ENCODE measurements around the gene C11orf71. TPM values are rescaled to one million over a fixed set of nuclear protein-coding genes. Genes with fewer than 3 reads are reported as not detected.
A peak's percentile ranks its signal among the peaks of the same experiment; 100 is the strongest.

C11orf71 gene, protein sequence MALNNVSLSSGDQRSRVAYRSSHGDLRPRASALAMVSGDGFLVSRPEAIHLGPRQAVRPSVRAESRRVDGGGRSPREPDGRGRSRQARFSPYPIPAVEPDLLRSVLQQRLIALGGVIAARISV
- total RNA-seq (2014; rRNA removed; shearing (Covaris generic); ENCODE audit: low replicate concordance) = 2.0 and 7.2 TPM in 2 replicates

DNA sequence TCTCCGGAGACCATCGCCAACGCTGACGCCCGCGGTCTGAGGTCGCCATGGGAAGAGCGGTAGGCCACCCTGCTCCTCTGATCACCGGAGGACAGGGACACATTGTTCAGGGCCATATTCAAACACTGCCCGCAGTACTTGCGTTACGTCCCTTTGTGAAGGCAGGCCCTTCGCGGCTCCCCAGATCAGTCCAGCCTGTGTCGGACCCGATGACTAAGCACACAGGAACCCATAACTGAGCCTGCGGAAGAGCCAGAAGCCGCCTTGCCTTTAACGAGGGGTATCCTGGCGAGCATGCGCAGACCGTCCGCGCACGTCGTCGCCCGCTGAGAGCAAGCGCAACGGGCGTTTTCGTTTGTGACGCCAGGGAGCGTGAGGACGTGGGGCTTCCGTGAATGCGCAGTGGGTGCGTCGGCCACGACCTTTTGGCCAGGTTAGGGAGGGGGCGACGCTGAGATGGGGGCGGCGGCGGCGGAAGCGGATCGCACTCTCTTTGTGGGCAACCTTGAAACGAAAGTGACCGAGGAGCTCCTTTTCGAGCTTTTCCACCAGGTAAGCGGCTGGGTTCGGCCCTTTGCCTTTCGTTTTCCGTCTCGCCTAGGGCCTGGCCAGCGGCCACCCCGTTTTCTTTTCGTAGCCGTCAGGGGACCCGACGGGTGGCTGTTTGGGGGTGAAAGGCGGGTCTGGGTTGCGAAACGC is at the start of gene C11orf71, which contains the start of gene RBM7:
Gene C11orf71, minus strand, starts transcription at position 296 of the 699 bp plus-strand sequence. Its CDS starts 180 bp downstream, at position 116.
Gene RBM7, plus strand, starts transcription at position 451 of the 699 bp plus-strand sequence. Its CDS starts 6 bp downstream, at position 457.
- H3K4me3 ChIP-seq = peak within 1 kb of the TSS; percentile 84
- H3K27me3 ChIP-seq = no peaks in the 10 kb centered on the region
- DNase-seq = peak; percentile 98
- H3K36me3 ChIP-seq = peaks cover 31% of the 10 kb centered on the region
- H3K9me3 ChIP-seq = peaks cover 8% of the 10 kb centered on the region

DNA sequence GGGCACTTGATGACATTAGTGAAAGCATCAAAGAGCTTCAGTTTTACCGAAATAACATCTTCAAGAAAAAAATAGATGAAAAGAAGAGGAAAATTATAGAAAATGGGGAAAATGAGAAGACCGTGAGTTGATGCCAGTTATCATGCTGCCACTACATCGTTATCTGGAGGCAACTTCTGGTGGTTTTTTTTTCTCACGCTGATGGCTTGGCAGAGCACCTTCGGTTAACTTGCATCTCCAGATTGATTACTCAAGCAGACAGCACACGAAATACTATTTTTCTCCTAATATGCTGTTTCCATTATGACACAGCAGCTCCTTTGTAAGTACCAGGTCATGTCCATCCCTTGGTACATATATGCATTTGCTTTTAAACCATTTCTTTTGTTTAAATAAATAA is 49.5 kb upstream of the C11orf71 start:
- no peak for DNase-seq
- no peaks in the 10 kb centered on the region for H3K27me3 ChIP-seq
- H3K4me3 ChIP-seq = no peak overlapping the region
- no peaks in the 10 kb centered on the region for H3K9me3 ChIP-seq
- peaks cover 71% of the 10 kb centered on the region for H3K36me3 ChIP-seq

DNA sequence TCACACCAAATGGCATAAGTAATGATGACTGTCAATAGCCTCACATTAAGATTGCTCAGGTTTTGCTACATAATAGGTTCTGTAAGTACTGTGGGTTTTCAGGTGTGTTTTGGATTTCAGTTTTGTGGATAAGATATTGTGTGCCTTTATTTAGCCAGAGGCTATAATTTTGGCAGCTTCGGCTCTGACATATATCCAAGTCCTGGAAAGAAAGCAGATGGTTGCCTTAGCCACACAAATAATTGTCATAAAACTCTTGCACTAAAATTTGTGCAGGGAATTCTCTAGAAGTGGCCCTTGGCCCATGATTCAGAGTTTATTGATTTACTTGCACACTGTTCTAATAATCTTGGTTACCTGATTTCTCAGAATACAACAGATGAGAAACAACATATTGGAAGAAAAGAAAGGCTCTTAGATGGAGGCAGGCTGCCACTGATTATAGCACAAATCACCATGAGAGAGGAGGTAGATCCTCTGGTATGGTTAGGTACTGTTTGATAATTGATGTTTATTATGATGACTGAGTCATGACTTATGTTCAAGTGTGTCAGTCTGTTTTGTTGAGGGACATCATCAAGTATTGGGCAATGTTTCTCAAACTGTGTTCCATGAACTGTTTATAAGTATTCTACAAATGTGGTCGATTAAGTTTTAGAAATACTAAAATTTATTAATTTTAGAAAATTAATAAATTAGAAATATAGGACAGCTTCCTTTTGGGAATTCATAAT is 48.6 kb upstream of the C11orf71 start:
- DNase-seq = no peak
- Histone ChIP-seq H3K4me3 (no peak overlapping the region), H3K36me3 (peaks cover 76% of the 10 kb centered on the region), H3K9me3 (no peaks in the 10 kb centered on the region), H3K27me3 (no peaks in the 10 kb centered on the region)

DNA sequence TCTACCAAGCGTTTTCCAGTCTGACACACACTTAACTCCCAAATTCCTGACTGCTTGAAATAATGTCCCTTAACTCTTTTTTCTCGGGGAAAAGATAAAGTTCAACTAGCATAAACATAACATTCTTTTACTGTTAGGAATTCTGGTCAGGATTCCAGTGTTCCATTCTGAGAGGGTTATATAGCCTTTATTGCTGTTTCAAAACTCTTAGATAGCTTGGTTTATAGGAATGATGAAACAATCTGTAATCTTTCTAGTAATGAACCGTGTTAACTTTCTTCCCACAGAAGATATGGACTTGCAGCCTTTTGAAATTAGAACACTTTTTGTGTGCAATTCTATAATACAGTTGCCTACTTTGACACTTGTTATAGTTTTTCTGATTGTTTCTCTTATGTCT is 47.6 kb upstream of the C11orf71 start:
- no peaks in the 10 kb centered on the region for H3K9me3 ChIP-seq
- H3K4me3 ChIP-seq = no peak overlapping the region
- H3K27me3 ChIP-seq = no peaks in the 10 kb centered on the region
- no peak for DNase-seq
- peaks cover 75% of the 10 kb centered on the region for H3K36me3 ChIP-seq

DNA sequence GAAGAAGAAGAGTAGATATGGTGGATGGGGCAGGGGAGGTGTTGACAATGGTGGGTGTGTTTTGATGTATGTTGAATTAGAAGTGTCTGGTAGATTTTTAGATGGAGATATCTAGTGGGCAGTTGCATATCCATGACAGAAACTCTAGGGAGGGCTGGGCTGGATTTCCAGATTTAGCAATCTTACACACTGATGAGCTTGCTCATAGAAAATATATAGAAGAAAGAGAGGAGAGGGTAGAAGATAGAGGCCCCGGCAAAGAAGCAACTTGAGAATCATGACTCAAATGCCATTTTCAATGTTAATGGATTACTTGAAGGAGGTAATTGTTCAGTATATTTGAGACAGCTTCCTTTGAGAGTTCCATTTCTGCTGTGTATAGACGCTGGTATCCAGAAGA is 47.1 kb upstream of the C11orf71 start:
- peaks cover 72% of the 10 kb centered on the region for H3K36me3 ChIP-seq
- no peaks in the 10 kb centered on the region for H3K9me3 ChIP-seq
- no peaks in the 10 kb centered on the region for H3K27me3 ChIP-seq
- H3K4me3 ChIP-seq = no peak overlapping the region
- DNase-seq = no peak

DNA sequence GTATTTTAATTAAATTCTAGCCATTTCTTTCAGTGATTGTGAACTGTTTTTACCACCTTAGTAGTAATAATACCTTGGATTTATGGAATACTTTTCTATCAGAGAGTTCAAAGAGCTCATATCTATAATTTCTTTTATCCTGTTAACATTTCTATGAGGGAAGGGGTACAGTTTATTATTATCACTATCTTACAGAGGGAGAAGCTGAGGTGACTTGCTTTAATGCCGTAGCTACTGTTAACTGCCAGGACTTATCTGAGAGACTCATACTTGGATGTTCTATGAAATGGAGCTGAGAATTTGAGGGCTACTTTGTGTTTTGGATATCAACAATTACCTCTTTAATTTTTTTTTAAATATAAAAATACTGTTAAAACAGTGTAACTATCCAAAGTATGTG is 42.2 kb upstream of the C11orf71 start:
- Histone ChIP-seq H3K9me3 (no peaks in the 10 kb centered on the region), H3K4me3 (no peak overlapping the region), H3K36me3 (peaks cover 32% of the 10 kb centered on the region), H3K27me3 (no peaks in the 10 kb centered on the region)
- no peak for DNase-seq

DNA sequence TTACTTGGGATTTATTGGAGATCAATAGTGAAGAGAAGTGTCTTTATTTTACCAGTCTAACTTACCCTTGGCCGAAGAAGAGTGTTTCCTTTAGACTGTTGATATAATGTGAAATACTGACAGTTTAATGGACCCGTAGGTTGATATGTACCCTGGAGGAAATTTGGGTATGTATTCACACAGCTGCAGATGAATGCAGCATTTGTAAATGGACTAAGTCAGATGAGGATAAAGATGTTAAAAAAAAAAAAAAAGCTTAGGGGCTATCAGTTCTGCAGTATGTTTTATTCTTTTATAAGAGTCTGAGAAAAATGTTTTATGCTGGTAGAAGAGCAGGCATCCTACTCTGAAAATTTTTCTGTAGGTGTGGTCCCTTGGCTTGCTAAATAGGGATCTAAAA is 41.6 kb upstream of the C11orf71 start:
- Histone ChIP-seq H3K27me3 (no peaks in the 10 kb centered on the region), H3K4me3 (no peak overlapping the region), H3K36me3 (peaks cover 30% of the 10 kb centered on the region), H3K9me3 (no peaks in the 10 kb centered on the region)
- no peak for DNase-seq

DNA sequence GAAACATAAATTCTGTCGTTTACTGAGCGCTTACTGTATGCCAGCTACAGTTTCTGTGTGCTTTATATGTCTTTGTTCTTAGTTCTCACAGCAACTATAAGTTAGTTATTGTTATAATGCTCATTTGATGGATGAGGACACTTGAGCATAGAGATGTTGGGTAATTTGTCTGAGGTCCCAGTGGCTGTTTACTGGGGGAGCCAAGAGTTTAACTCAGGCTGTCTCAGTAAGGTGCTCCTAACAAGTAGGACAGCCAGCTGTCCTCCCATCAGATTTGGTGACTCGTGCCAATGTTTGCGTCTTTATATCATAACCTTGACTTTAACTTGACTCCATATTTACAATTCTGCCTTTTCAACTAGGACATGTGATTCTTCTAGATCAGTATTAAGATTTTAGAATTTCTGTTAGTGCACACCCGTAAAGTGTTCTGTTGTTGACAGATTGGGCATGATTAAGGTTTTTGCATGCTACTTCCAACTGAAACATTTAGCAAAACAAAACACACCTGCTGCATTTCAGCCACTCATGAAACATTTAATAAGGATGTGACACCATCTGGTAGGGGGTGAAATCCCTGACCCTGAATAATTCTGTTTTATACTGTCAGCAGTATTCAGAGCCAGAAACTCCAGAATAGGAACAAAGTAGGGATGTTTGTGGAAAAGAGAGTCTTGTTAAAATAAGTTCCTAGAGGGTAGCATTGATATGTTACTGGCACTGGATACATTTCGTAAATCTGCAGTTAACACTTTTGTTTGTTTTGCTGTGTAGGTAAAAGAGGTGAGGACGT is 40.9 kb upstream of the C11orf71 start:
- H3K9me3 ChIP-seq = no peaks in the 10 kb centered on the region
- DNase-seq = no peak
- no peaks in the 10 kb centered on the region for H3K27me3 ChIP-seq
- peak overlapping the region; percentile 83 for H3K4me3 ChIP-seq
- peaks cover 26% of the 10 kb centered on the region for H3K36me3 ChIP-seq

DNA sequence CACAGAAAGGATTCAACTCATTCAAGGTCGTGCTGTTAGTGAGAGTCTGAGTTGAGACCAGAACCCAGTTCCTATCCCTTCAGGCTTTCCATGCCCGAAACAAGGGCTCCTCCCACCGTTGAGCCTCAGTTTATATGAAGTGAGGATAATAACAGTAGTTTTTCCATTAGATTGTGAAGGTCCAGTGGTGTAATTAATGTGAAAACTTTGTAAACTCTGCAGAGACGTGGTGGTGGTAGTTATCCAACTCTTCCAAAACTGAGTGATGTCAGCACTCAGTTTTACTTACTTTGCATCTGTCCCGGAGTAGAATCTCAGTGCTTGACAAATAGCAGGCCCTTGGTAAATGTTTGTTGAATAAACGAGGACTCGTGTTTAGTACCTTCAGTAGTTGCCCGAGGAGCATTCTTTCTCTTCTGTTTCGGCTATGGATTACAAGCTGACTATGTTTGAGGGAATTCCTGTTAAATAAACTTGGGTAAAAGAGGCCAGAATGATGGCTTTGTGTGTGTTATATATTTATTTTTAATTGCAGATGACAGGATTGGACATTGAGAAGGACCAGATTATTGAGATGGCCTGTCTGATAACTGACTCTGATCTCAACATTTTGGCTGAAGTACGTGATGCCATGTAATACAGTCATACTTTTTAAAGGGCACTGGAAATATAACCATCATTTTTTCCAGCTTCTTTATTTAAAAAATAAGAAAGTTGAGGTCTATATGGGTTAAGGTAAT is 40.0 kb upstream of the C11orf71 start:
- no peak for DNase-seq
- Histone ChIP-seq H3K27me3 (no peaks in the 10 kb centered on the region), H3K4me3 (peak overlapping the region; percentile 83), H3K36me3 (peaks cover 18% of the 10 kb centered on the region), H3K9me3 (no peaks in the 10 kb centered on the region)

DNA sequence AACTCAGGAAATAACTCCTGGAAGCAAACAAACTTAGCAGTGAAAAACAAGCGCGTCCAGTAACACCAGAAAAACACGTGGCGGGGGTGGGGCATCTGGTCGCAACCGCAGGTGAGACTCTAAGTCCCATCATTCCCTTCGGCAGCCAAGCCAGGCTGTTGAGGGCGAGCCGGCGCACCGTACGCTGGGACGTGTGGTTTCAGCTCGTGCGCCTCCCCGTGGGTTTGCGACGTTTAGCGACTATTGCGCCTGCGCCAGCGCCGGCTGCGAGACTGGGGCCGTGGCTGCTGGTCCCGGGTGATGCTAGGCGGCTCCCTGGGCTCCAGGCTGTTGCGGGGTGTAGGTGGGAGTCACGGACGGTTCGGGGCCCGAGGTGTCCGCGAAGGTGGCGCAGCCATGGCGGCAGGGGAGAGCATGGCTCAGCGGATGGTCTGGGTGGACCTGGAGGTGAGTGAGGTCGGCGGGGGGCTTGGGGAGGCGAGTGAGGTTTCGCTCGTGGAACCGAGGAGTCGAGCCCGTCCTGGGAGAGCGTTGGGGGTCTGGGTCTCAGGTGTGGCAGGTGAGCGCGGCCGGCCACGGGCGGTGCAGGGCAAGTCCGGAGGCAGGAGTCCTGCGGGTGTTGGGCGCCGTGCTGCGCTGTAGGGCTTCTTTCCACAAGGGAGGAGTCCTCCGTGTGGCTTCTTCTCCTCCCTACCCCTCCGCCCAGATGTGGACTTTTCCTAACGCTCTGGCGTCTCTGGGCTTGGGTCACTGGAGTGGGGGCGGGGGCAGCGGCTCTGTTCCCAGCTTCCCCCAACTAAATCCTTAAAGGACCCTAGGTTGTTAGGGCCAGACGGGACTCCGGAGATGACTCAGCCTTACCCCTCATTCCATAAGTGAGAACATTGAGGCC is 39.2 kb upstream of the C11orf71 start, which contains the start of gene REXO2:
Gene REXO2, plus strand, starts transcription at position 239 of the 892 bp plus-strand sequence. Its CDS starts 62 bp downstream, at position 301.
- peaks cover 13% of the 10 kb centered on the region for H3K36me3 ChIP-seq
- H3K9me3 ChIP-seq = no peaks in the 10 kb centered on the region
- DNase-seq = peak; percentile 94
- no peaks in the 10 kb centered on the region for H3K27me3 ChIP-seq
- peak within 1 kb of the TSS; percentile 83 for H3K4me3 ChIP-seq

DNA sequence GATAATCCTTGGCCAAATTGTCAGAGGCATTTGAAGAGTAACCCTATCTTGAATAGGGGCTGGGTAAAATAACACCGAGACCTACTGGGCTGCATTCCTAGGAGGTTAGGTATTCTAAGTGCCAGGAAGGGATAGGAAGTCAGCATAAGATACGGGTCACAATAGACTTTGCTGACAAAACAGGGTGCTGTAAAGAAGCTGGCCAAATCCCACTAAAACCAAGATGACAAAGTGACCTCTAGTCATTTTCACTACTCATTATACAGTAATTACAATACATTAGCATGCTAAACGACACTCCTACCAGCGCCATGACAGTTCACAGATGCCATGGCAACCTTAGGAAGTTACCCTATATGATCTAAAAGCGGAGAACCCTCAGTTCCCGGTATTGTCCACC is 38.0 kb upstream of the C11orf71 start:
- DNase-seq = no peak
- H3K4me3 ChIP-seq = no peak overlapping the region; the same call in 1 of the 2 replicates

DNA sequence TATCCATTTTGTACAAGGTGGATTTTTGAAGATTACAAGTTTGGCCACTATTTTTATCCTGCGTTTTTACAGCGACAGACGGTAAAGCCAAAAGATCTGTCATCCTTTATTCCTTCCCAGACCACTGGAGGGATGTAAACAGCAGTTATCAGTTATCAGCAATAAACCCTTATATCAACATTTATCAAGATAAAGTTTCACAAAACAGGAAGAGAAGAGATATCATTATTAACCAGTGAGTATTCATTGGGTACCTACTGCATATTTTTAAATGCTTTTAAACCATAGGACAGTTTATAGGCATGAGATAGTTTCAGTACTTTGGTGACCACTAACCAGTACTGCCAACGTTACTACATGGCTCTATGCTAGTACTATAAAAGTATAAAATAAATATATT is 33.1 kb upstream of the C11orf71 start:
- Histone ChIP-seq H3K36me3 (no peaks in the 10 kb centered on the region), H3K9me3 (no peaks in the 10 kb centered on the region), H3K4me3 (no peak overlapping the region), H3K27me3 (no peaks in the 10 kb centered on the region)
- DNase-seq = no peak

More for the DNA sequence above, 38.0 kb upstream of the C11orf71 start:
- Histone ChIP-seq H3K27me3 (no peaks in the 10 kb centered on the region), H3K36me3 (peaks cover 5% of the 10 kb centered on the region; the same call in 1 of the 2 replicates), H3K9me3 (no peaks in the 10 kb centered on the region)

DNA sequence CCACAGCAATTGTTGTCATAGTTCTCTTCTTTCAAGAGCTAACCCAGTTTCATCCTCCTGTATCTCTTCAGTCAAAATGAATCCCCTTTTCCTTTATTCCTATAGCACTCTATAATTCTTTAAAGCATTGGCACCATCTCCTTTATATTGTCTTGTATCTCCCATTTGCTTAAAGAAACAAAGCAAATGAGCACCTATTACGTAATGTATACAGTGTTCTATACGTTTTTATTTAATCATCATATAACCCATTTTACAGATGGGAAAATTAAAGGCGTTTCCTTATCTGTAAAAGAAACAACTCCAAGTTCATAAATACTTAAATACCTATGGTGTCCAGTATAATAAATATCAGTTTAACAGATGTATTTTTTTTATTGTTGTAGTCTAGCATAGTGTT is 32.6 kb upstream of the C11orf71 start:
- no peak overlapping the region for H3K4me3 ChIP-seq
- no peak for DNase-seq
- no peaks in the 10 kb centered on the region for H3K9me3 ChIP-seq
- no peaks in the 10 kb centered on the region for H3K36me3 ChIP-seq
- H3K27me3 ChIP-seq = no peaks in the 10 kb centered on the region

DNA sequence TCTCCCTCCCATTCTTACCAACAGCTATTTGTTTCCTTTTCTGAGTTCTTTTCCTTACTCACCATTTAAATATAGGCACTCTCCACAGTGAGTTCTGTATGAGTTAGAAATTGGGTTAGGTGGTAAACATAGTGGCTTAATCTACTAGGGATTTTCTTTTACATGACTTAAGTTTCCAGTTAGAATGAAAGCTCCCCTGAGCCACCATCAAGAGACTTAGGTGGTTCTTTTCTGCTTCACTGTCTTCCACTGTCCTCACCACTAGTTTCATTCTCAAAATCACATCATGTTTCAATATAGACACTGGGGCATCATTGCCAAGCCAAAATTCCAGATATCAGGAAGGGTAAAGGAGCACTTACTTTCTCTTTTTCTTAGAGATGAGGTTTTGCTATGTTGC is 30.0 kb upstream of the C11orf71 start:
- no peaks in the 10 kb centered on the region; the same call in 1 of the 2 replicates for H3K36me3 ChIP-seq
- H3K27me3 ChIP-seq = no peaks in the 10 kb centered on the region

DNA sequence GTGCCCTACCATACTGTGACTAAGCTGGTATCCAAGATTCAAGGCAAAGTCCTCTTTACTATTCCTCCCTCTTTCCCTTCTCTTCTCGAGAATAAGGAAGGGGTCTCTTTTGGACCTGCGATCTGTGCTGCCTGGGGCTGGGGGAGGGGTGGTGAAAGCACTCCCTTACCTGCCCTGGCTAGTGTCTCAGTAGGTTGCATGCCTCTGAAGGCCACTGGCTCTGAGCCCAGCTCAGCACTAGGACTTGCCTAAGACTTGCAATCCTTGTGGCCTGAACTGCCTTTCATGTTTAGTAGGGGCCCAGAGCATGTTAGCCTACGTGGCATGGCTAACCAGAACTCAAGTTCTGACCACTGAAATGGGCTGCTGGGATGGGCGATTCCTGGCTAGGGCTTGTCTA is 26.0 kb upstream of the C11orf71 start:
- DNase-seq = no peak
- Histone ChIP-seq H3K4me3 (no peak overlapping the region), H3K27me3 (no peaks in the 10 kb centered on the region), H3K9me3 (no peaks in the 10 kb centered on the region), H3K36me3 (no peaks in the 10 kb centered on the region; the same call in 1 of the 2 replicates)

More for the DNA sequence above, 30.0 kb upstream of the C11orf71 start:
- DNase-seq = no peak
- H3K9me3 ChIP-seq = no peaks in the 10 kb centered on the region
- no peak overlapping the region for H3K4me3 ChIP-seq
